ENCODE data around the gene GARS1. TPM values are rescaled to one million over a fixed set of nuclear protein-coding genes. Genes with fewer than 3 reads are reported as not detected.

Gene GARS1
- total RNA-seq, 1 donor from 2014 or later: 41.7 TPM

- Histone ChIP-seq H3K4me1 (no peaks in the 10 kb centered on the region), H3K9me3 (no peaks in the 10 kb centered on the region), H3K27me3 (no peaks in the 10 kb centered on the region), H3K27ac (no peak overlapping the region), H3K36me3 (peaks cover 64 to 81% of the 10 kb centered on the region in 2 donors), H3K4me3 (no peak overlapping the region)
- intact Hi-C loops (cut with DNase I): no loop called here
- DNase-seq (ENCODE audit: low spot score in 2 of 2): no peak
- no peak for TF ChIP-seq CTCF (IDR thresholded peaks at IDR 0.05)
Measured at GRCh38 chr7:30616318-30616717, 21.6 kb downstream of the GARS1 start.

GRCh38 chr7:30617359-30617758, 22.7 kb downstream of the GARS1 start:
- intact Hi-C loops (cut with DNase I): no loop called here
- no peak overlapping the region for H3K27ac ChIP-seq
- no peaks in the 10 kb centered on the region for H3K9me3 ChIP-seq
- peaks cover 66 to 84% of the 10 kb centered on the region in 2 donors for H3K36me3 ChIP-seq
- no peaks in the 10 kb centered on the region for H3K27me3 ChIP-seq
- no peak for DNase-seq (ENCODE audit: low spot score in 2 of 2)
- no peaks in the 10 kb centered on the region for H3K4me1 ChIP-seq
- no peak for TF ChIP-seq CTCF (IDR thresholded peaks at IDR 0.05)
- no peak overlapping the region for H3K4me3 ChIP-seq

- H3K36me3 ChIP-seq: peaks cover 70 to 84% of the 10 kb centered on the region in 2 donors
- DNase-seq (ENCODE audit: low spot score in 2 of 2): no peak
- no peaks in the 10 kb centered on the region for H3K27me3 ChIP-seq
- no peaks in the 10 kb centered on the region for H3K9me3 ChIP-seq
- H3K4me1 ChIP-seq: no peaks in the 10 kb centered on the region
- no peak overlapping the region for H3K4me3 ChIP-seq
- TF ChIP-seq CTCF (IDR thresholded peaks at IDR 0.05): no peak
- intact Hi-C loops (cut with DNase I): no loop called here
- no peak overlapping the region for H3K27ac ChIP-seq
Measured at GRCh38 chr7:30618080-30618676, 23.5 kb downstream of the GARS1 start.

- no peak for DNase-seq (ENCODE audit: low spot score in 2 of 2)
- H3K9me3 ChIP-seq: no peaks in the 10 kb centered on the region
- H3K27me3 ChIP-seq: no peaks in the 10 kb centered on the region
- no peak for TF ChIP-seq CTCF (IDR thresholded peaks at IDR 0.05)
- no peaks in the 10 kb centered on the region for H3K4me1 ChIP-seq
- H3K36me3 ChIP-seq: peaks cover 67 to 84% of the 10 kb centered on the region in 2 donors
- H3K27ac ChIP-seq: no peak overlapping the region
- no peak overlapping the region for H3K4me3 ChIP-seq
- intact Hi-C loops (cut with DNase I): no loop called here
Measured at GRCh38 chr7:30618961-30619360, 24.3 kb downstream of the GARS1 start.

- Histone ChIP-seq H3K27me3 (no peaks in the 10 kb centered on the region), H3K4me3 (no peak overlapping the region), H3K36me3 (peaks cover 69 to 99% of the 10 kb centered on the region in 2 donors), H3K27ac (no peak overlapping the region), H3K4me1 (no peaks in the 10 kb centered on the region), H3K9me3 (no peaks in the 10 kb centered on the region)
- intact Hi-C loops (cut with DNase I): no loop called here
- no peak for DNase-seq (ENCODE audit: low spot score in 2 of 2)
- no peak for TF ChIP-seq CTCF (IDR thresholded peaks at IDR 0.05)
Measured at GRCh38 chr7:30625283-30625682, 30.6 kb downstream of the GARS1 start.

- Histone ChIP-seq H3K27me3 (no peaks in the 10 kb centered on the region), H3K36me3 (peaks cover 71 to 98% of the 10 kb centered on the region in 2 donors), H3K27ac (no peak overlapping the region), H3K4me1 (no peaks in the 10 kb centered on the region), H3K4me3 (no peak overlapping the region), H3K9me3 (no peaks in the 10 kb centered on the region)
- no peak for DNase-seq (ENCODE audit: low spot score in 2 of 2)
- no peak for TF ChIP-seq CTCF (IDR thresholded peaks at IDR 0.05)
- intact Hi-C loops (cut with DNase I): no loop called here
Measured at GRCh38 chr7:30627026-30627425, 32.3 kb downstream of the GARS1 start.

Measured in ascending aorta (tissue), 2 donors.